GM19324 (cell line): ENCODE results near the gene MEI1.

Experiments used
- ATAC-seq: cut with Tn5 transposase; IDR thresholded peaks from one replicate; pipeline ENCODE4 v1.9.1; 2021; ENCODE audit warnings: mild to moderate bottlenecking, moderate library complexity; ENCODE audit not compliant: unreplicated experiment, low FRiP score

Gene MEI1

GRCh38 chr22:41818011-41818410 is 118.7 kb downstream of the MEI1 start:
- no peak for ATAC-seq

- ATAC-seq: no peak
Measured at GRCh38 chr22:41818596-41818995, 119.3 kb downstream of the MEI1 start.

- ATAC-seq: no peak
Measured at GRCh38 chr22:41819257-41819656, 120.0 kb downstream of the MEI1 start.

- ATAC-seq: no peak
Measured at GRCh38 chr22:41820447-41820846, 121.1 kb downstream of the MEI1 start.

- ATAC-seq: no peak
Measured at GRCh38 chr22:41821471-41822316, 122.4 kb downstream of the MEI1 start.

- no peak for ATAC-seq
Measured at GRCh38 chr22:41822317-41823057, 123.2 kb downstream of the MEI1 start.

GRCh38 chr22:41823797-41824196 is 124.5 kb downstream of the MEI1 start:
- no peak for ATAC-seq

GRCh38 chr22:41825376-41825775 is 126.1 kb downstream of the MEI1 start:
- ATAC-seq: no peak

GRCh38 chr22:41826021-41826420 is 126.7 kb downstream of the MEI1 start:
- ATAC-seq: no peak

- ATAC-seq: no peak
Measured at GRCh38 chr22:41826430-41827383, 127.4 kb downstream of the MEI1 start.

- ATAC-seq: no peak
Measured at GRCh38 chr22:41827671-41828070, 128.4 kb downstream of the MEI1 start.

- no peak for ATAC-seq
Measured at GRCh38 chr22:41828516-41828915, 129.2 kb downstream of the MEI1 start.

- ATAC-seq: no peak
Measured at GRCh38 chr22:41830174-41830573, 130.9 kb downstream of the MEI1 start.

- no peak for ATAC-seq
Measured at GRCh38 chr22:41831383-41831782, 132.1 kb downstream of the MEI1 start.

GRCh38 chr22:41831828-41832552 is 132.7 kb downstream of the MEI1 start:
- ATAC-seq: no peak

- ATAC-seq: peak; percentile 88
Measured at GRCh38 chr22:41832553-41833368, 133.5 kb downstream of the MEI1 start, which contains the start of gene SREBF2. Gene SREBF2 (plus strand): TSS chr22:41833105. CDS start chr22:41833271, 166 bp downstream.

- peak; percentile 18 for ATAC-seq
Measured at GRCh38 chr22:41833369-41834004, 134.2 kb downstream of the MEI1 start.
